Endothelial cell of umbilical vein (primary cell): Measurements from ENCODE around the gene TARDBP.

Experiments
- CTCF ChIP-seq, 2 donors: IDR thresholded peaks; 1 replicate in 1 of 2; 2 replicates in 1 of 2; pipeline ENCODE4 v1.5.1; 2011; ENCODE audit warnings: low read length in 2 of 2, mild to moderate bottlenecking in 2 of 2, moderate library complexity in 2 of 2, control low read depth in 1 of 2, inconsistent platforms in 1 of 2, low read depth in 1 of 2; ENCODE audit not compliant: insufficient read depth in 1 of 2; ENCODE audit errors: extremely low read depth in 1 of 2
- EZH2 ChIP-seq: IDR thresholded peaks from 2 replicates; pipeline ENCODE4 v1.6.1; 2012; ENCODE audit warnings: borderline replicate concordance, low read depth, mild to moderate bottlenecking, moderate library complexity, low read length, inconsistent platforms; ENCODE audit not compliant: severe bottlenecking
- FOS ChIP-seq: IDR thresholded peaks from 2 replicates; pipeline ENCODE4 v1.6.1; 2011; ENCODE audit warnings: mild to moderate bottlenecking, low read length, moderate library complexity, borderline replicate concordance; ENCODE audit not compliant: insufficient read depth
- GATA2 ChIP-seq: IDR thresholded peaks from 2 replicates; pipeline ENCODE4 v1.7.0; 2011; ENCODE audit warnings: low read depth, mild to moderate bottlenecking, moderate library complexity, mixed read lengths, low read length; ENCODE audit not compliant: insufficient read length, insufficient read depth
- JUN ChIP-seq: IDR thresholded peaks from 2 replicates; pipeline ENCODE4 v1.6.1; 2011; ENCODE audit warnings: borderline replicate concordance, low read depth; ENCODE audit not compliant: insufficient read length, insufficient read depth
- MAX ChIP-seq: IDR thresholded peaks from 2 replicates; pipeline ENCODE4 v1.6.1; 2011; ENCODE audit not compliant: insufficient read depth, insufficient read length
- MYC ChIP-seq: IDR thresholded peaks from one replicate; pipeline ENCODE4 v1.6.1; 2011; ENCODE audit warnings: mild to moderate bottlenecking, low read depth, low read length
- POLR2A ChIP-seq: IDR thresholded peaks from 2 replicates; pipeline ENCODE4 v1.6.1; 2012; ENCODE audit warnings: low read depth, mild to moderate bottlenecking, control low read depth, low read length
- POLR2AphosphoS5 ChIP-seq: IDR thresholded peaks from 2 replicates; pipeline ENCODE4 v1.6.1; 2012; ENCODE audit warnings: low read depth, mild to moderate bottlenecking, control low read depth, low read length, moderate library complexity; ENCODE audit not compliant: insufficient read depth

- TF ChIP-seq EZH2 (no peak), MAX (peak; percentile 16), CTCF (IDR thresholded peaks at IDR 0.05; ENCODE audit: extremely low read depth in 1 of 2, insufficient read depth in 1 of 2, low read depth in 1 of 2, low read length in 2 of 2) (no peak), POLR2AphosphoS5 (no peak), MYC (no peak), POLR2A (no peak), JUN (no peak), FOS (no peak), GATA2 (no peak)
Measured at GRCh38 chr1:10979483-10979920, 33.0 kb upstream of the TARDBP start.
